Measurements from ENCODE around the gene TBP.

DNA sequence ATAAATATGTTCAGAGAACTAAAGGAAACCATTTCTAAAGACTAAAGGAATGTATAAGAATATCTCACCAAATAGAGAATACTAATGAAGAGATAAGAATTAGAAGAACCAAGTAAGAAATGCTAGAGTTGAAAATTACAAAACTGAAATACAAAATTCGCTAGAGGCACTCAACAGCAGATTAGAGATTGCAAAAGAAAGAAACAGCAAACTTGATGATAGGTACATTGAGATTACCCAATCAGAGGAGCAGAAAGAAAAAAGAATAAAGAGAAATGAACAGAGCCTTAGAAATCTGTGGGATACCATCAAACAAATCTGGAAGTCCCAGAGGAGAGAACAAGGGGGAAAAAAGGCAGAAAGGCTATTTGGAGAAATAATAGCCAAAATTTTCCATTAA lies 36.6 kb downstream of the TBP start:
- TF ChIP-seq ZNF274 (IDR thresholded peaks at IDR 0.05; ENCODE audit: low read depth, low read length) = no peak
- no peak for TF ChIP-seq YY1 (IDR thresholded peaks at IDR 0.05; ENCODE audit: insufficient read depth, insufficient read length)
- no peak for TF ChIP-seq SUZ12 (IDR thresholded peaks at IDR 0.05; ENCODE audit: extremely low read depth, insufficient read depth, insufficient read length)

Measured in NT2/D1 (cell line).